PC-9 (cell line): ENCODE results near the gene MTRFR. TPM values are rescaled to one million over a fixed set of nuclear protein-coding genes. Genes with fewer than 3 reads are reported as not detected.
A peak's percentile ranks its signal among the peaks of the same experiment; 100 is the strongest.

ENCODE experiments used
- Bru-seq: library from RNA; stranded (reverse); fragments of 400-500 nt; gene quantifications from one replicate; lab custom pipeline; 2021; lab: Mats Ljungman, UMichigan
- BruChase-seq, 2 experiments: library from RNA; stranded (reverse); fragments of 400-500 nt; gene quantifications; one replicate each; lab custom pipeline; 2021; lab: Mats Ljungman, UMichigan
- BruUV-seq: library from RNA; stranded (reverse); fragments of 400-500 nt; replicated peaks from 2 replicates; lab custom pipeline; 2021; lab: Mats Ljungman, UMichigan
- CTCF ChIA-PET: fragments of 300-600 bp; sonication (Branson Sonifier 250); formaldehyde crosslinking; loops from one replicate; lab custom pipeline; 2022; ENCODE audit warnings: antibody characterized with exemption; lab: Charles Lee
- POLR2A ChIA-PET: fragments of 300-600 bp; sonication (Branson Sonifier 250); formaldehyde crosslinking; loops from one replicate; lab custom pipeline; 2022; ENCODE audit warnings: antibody characterized with exemption; ENCODE audit not compliant: unreplicated experiment; lab: Charles Lee
- DNase-seq, 2 experiments: peaks; one replicate each; pipeline versions ENCODE4 v3.0.0 to v3.0.0-alpha.2; 2015 to 2022; ENCODE audit warnings: mixed read lengths in 1 of 2
- H2AFZ ChIP-seq: fragments of 200-600 bp; sonication (generic); 2 replicates; pipeline ENCODE4 v1.8.1; 2017; ENCODE audit warnings: antibody characterized with exemption
- H3F3A ChIP-seq: fragments of 200-600 bp; sonication (generic); 2 replicates; pipeline ENCODE4 v1.8.1; 2017; ENCODE audit warnings: antibody characterized with exemption, mild to moderate bottlenecking, low read depth; ENCODE audit not compliant: insufficient read depth
- H3K27ac ChIP-seq: fragments of 200-600 bp; sonication (generic); 2 replicates; pipeline ENCODE4 v1.6.1; 2016; ENCODE audit warnings: mixed run types
- H3K27me3 ChIP-seq: fragments of 200-600 bp; sonication (generic); 2 replicates; pipeline ENCODE4 v1.6.1; 2016; ENCODE audit warnings: low read depth, mixed run types; ENCODE audit not compliant: insufficient read depth
- H3K36me3 ChIP-seq: fragments of 200-600 bp; sonication (generic); 2 replicates; pipeline ENCODE4 v1.6.1; 2016; ENCODE audit warnings: low read depth, mixed run types
- H3K4me1 ChIP-seq: fragments of 200-600 bp; sonication (generic); replicated peaks from 2 replicates; pipeline ENCODE4 v1.6.1; 2016; ENCODE audit warnings: mixed run types; ENCODE audit not compliant: insufficient read depth
- H3K4me2 ChIP-seq: fragments of 200-600 bp; sonication (generic); 2 replicates; pipeline ENCODE4 v1.6.1; 2017; ENCODE audit warnings: mixed run types
- H3K4me3 ChIP-seq: fragments of 200-600 bp; sonication (generic); 2 replicates; pipeline ENCODE4 v1.6.1; 2016; ENCODE audit warnings: mixed run types
- H3K79me2 ChIP-seq: fragments of 200-600 bp; sonication (generic); 2 replicates; pipeline ENCODE4 v1.6.1; 2017; ENCODE audit warnings: low read depth, mixed run types
- H3K9me2 ChIP-seq: fragments of 200-600 bp; sonication (generic); 2 replicates; pipeline ENCODE4 v1.8.1; 2017; ENCODE audit warnings: mild to moderate bottlenecking; ENCODE audit not compliant: insufficient read depth
- H3K9me3 ChIP-seq: fragments of 200-600 bp; sonication (generic); 2 replicates; pipeline ENCODE4 v1.8.1; 2016; ENCODE audit warnings: low read depth; ENCODE audit not compliant: insufficient read depth
- H4K20me1 ChIP-seq: fragments of 200-600 bp; sonication (generic); 2 replicates; pipeline ENCODE4 v1.8.1; 2017; ENCODE audit not compliant: insufficient read depth
- CTCF ChIP-seq: fragments of 200-600 bp; sonication (generic); conservative IDR thresholded peaks from 2 replicates; pipeline ENCODE4 v1.6.1; 2017; ENCODE audit warnings: mixed run types, antibody characterized with exemption, mild to moderate bottlenecking, moderate library complexity
- EZH2 ChIP-seq: fragments of 200-600 bp; sonication (generic); IDR thresholded peaks from 2 replicates; pipeline ENCODE4 v1.8.0; 2017; ENCODE audit warnings: antibody characterized with exemption, low read depth
- intact Hi-C: fragments of 100-400 bp; cut with micrococcal nuclease; formaldehyde crosslinking; loops from one replicate; pipeline ENCODE4 v1.10.0; 2022; ENCODE audit not compliant: unreplicated experiment
- long read RNA-seq: library from polyadenylated mRNA; stranded (forward); transcript quantifications from one replicate; pipeline ENCODE4 v2.0.0, GENCODE V29; 2022
- total RNA-seq: library from RNA; stranded (reverse); gene quantifications from 2 replicates; pipeline ENCODE4 v1.2.3, GENCODE V29; 2021

The MTRFR gene
- 18.6 and 19.4 TPM in 2 replicates for total RNA-seq
- Bru-seq, nascent RNA: percentile 71 among the genes with signal in this experiment
- BruChase-seq, experiment 1, labeled RNA remaining after a 2-hour chase: percentile 69 among the genes with signal in this experiment
- percentile 62 among the genes with signal in this experiment for BruChase-seq, experiment 2, labeled RNA remaining after a 6-hour chase
- long read RNA-seq, transcript C12orf65-201 (3 exons, 2,073 nt): major isoform, 66 of 77 reads
- long read RNA-seq, partial matches to known transcripts: 0 of 77 reads
- long read RNA-seq, other reads (novel, unspliced or antisense): 3 of 77 reads

- TF ChIP-seq EZH2 (no peak), CTCF (no peak)
- peak; percentile 98 for DNase-seq
- Histone ChIP-seq H2AFZ (peak within 1 kb of the TSS; percentile 96), H3K9me3 (no peaks in the 10 kb centered on the region), H3K4me1 (peaks cover 22% of the 10 kb centered on the region), H3K36me3 (no peaks in the 10 kb centered on the region), H3K27me3 (no peaks in the 10 kb centered on the region), H3K79me2 (peaks cover 59% of the 10 kb centered on the region), H3K4me2 (peak within 1 kb of the TSS; percentile 97), H3K4me3 (peak within 1 kb of the TSS; percentile 82), H3K27ac (peak within 1 kb of the TSS; percentile 32), H4K20me1 (no peaks in the 10 kb centered on the region), H3K9me2 (no peaks in the 10 kb centered on the region), H3F3A (peaks cover 13% of the 10 kb centered on the region; the same call in 1 of the 2 replicates)
- ChIA-PET POLR2A (interaction anchor here (0.5 to 1.5 kb wide), 16 partner anchors 16 to 1587 kb away, joined by 3 to 30 read pairs (median 8); partner anchors contain the start of genes ABCB9, OGFOD2 and TMED2), CTCF (interaction anchor here (0.5 to 0.7 kb wide), 5 partner anchors 38 to 268 kb away, joined by 3 to 8 read pairs (median 4); no protein-coding TSS in a partner anchor)
- BruUV-seq: no TSS peak
- intact Hi-C loops: loop anchor here (2.0 to 10.0 kb wide), 3 partner anchors 71 to 458 kb away; partner anchors contain the start of genes CCDC62 and OGFOD2
Measured at GRCh38 chr12:123232807-123233504, at the start of gene MTRFR, which contains the start of gene MPHOSPH9. Gene MTRFR, plus strand, starts transcription at chr12:123233436. Its CDS starts 20,239 bp downstream, at chr12:123253675. Gene MPHOSPH9, minus strand, starts transcription at chr12:123233141. Its CDS starts 2,777 bp downstream, at chr12:123230364.

DNA sequence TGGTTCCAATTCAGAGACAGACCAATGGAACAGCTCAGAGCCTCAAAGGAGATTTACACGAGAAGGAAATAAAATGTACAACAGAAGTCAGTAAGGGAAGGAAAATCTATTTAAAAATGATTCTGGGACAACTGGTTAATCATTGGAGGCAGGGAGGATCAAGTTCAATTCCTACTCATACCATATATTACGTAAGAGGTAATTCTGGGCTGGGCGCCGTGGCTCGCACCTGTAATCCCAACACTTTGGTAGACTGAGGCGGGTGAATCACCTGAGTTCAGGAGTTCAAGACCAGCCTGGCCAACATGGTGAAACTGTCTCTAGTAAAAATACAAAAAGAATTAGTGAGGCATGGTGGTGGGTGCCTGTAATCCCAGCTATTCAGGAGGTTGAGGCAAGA, 45.6 kb upstream of the MTRFR start:
- H3K36me3 ChIP-seq: no peaks in the 10 kb centered on the region
- H3K4me3 ChIP-seq: no peak overlapping the region
- H3K9me3 ChIP-seq: no peaks in the 10 kb centered on the region
- no TSS peak for BruUV-seq
- no peaks in the 10 kb centered on the region for H3K79me2 ChIP-seq
- H3K4me1 ChIP-seq: no peaks in the 10 kb centered on the region
- no peak for DNase-seq
- H3K9me2 ChIP-seq: no peaks in the 10 kb centered on the region
- no peaks in the 10 kb centered on the region for H3F3A ChIP-seq
- intact Hi-C loops: no loop called here
- no peak overlapping the region for H3K27ac ChIP-seq
- CTCF ChIA-PET: no interaction called here
- no peaks in the 10 kb centered on the region for H3K27me3 ChIP-seq
- H3K4me2 ChIP-seq: no peak overlapping the region
- no peaks in the 10 kb centered on the region for H4K20me1 ChIP-seq
- TF ChIP-seq CTCF: no peak
- no peak for TF ChIP-seq EZH2
- POLR2A ChIA-PET: no interaction called here
- H2AFZ ChIP-seq: no peak overlapping the region

DNA sequence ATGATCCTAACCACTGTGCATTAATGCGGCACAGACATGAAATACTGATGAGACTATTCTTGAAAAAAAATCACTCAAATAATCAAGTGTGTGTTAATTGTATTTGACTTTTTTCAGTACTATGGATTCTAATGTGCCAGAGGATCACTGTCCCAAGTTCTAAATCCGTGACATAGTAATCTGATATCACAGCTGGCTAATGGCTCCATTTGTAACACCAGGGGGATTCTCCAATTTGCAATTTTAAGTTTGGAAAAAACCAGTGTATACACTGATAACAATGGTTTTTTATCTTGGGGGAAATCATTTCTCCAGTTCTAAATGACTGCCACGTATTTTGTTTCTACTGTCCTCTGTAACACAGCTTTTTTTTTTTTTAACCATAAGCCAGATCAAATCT, 33.3 kb upstream of the MTRFR start:
- ChIA-PET CTCF (interaction anchor here (0.7 kb wide), 1 partner anchor 177 kb away, joined by 6 read pairs; no protein-coding TSS in a partner anchor), POLR2A (interaction anchor here (0.6 kb wide), 1 partner anchor 8 kb away, joined by 6 read pairs; no protein-coding TSS in a partner anchor)
- intact Hi-C loops: no loop called here
- H4K20me1 ChIP-seq: no peaks in the 10 kb centered on the region
- H3K4me2 ChIP-seq: no peak overlapping the region
- H3F3A ChIP-seq: no peaks in the 10 kb centered on the region
- TF ChIP-seq CTCF: no peak
- no peak for TF ChIP-seq EZH2
- no peak overlapping the region for H3K4me3 ChIP-seq
- H3K79me2 ChIP-seq: no peaks in the 10 kb centered on the region
- no peak for DNase-seq
- no TSS peak for BruUV-seq
- no peaks in the 10 kb centered on the region for H3K9me2 ChIP-seq
- peaks cover 11% of the 10 kb centered on the region; the same call in 1 of the 2 replicates for H3K36me3 ChIP-seq
- H3K4me1 ChIP-seq: no peaks in the 10 kb centered on the region
- H3K27me3 ChIP-seq: no peaks in the 10 kb centered on the region
- H2AFZ ChIP-seq: no peak overlapping the region
- H3K9me3 ChIP-seq: no peaks in the 10 kb centered on the region
- no peak overlapping the region for H3K27ac ChIP-seq
